ENCODE measurements around the gene MTOR.

MTOR gene

DNA sequence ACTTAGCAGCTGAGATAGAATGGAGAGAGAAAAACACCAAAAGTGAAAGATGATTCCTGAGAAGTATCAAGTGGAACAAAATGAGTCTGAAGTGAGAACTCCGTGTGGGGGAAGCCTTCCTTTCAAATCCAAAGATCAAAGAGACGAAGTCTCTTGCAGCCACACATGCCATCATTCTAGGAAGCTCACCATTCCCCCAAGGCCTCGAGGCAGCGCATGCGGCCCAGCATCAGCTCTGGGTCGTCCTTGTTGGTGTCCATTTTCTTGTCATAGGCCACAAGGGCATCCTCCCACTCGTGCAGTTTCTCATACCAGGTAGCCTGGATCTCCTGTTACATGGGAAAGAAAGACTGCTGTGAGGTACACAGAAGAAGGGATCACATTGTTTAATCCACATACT is 105.4 kb downstream of the MTOR start:
- in situ Hi-C loops (cut with HindIII; ENCODE audit: low sequenced_read_pairs), result no loop called here

DNA sequence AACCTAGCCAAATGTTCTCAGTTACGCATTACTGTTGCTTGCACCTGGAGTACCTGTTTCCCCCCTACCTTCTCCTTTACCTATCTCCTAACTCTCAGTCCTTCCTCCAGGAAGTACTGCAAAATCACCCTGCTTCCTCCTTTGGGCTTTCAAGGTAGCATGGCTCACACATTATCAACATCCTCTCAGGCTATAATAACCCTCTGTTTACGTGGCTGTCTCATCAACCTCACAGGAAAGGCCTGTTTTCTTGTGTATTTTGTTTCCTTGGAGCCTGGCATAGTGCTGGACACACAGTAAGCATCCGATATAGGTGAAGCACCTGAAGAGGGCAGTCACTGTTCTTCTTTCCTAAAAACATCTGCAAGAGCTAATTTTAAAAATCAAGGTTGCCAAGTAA is 105.9 kb downstream of the MTOR start:
- in situ Hi-C loops (cut with HindIII; ENCODE audit: low sequenced_read_pairs), result no loop called here

DNA sequence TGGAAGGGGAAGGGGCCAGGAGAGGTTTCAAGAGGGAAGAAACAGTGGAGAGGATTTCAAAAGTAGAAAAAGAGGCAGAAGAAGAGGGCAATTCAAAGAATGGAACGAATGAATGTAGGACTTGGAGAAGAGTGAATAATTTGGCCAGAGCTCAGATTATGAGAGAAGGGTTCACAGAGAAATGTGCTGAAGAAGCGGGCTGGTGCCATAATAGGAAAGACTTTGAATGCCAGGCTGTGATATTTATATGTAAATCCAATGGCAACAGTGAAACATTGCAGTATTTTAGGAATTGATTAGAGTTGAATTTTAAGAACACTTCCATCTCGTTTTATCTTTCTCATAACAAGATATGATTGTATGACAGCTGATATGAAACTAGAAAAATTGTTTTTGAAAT is 109.2 kb downstream of the MTOR start:
- in situ Hi-C loops (cut with HindIII; ENCODE audit: low sequenced_read_pairs), result no loop called here

DNA sequence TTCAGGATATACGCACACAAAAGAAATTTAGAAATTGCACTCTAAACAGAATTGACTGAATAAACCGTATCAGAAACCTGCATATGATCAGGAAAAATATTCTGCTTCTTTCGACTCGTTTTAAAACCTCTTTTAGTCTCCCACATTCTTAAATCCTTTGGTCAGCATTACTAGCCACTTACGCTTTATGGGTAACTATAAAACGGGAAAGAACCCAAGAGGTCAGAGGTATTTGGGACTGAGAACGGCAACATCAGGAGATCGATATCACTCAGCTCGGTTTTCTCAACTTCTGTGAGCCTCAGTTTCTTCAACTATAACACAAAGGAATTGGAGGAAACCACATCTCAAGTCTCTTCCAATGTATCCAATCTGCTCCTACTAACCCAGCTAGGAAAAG is 109.6 kb downstream of the MTOR start:
- in situ Hi-C loops (cut with HindIII; ENCODE audit: low sequenced_read_pairs), result no loop called here

DNA sequence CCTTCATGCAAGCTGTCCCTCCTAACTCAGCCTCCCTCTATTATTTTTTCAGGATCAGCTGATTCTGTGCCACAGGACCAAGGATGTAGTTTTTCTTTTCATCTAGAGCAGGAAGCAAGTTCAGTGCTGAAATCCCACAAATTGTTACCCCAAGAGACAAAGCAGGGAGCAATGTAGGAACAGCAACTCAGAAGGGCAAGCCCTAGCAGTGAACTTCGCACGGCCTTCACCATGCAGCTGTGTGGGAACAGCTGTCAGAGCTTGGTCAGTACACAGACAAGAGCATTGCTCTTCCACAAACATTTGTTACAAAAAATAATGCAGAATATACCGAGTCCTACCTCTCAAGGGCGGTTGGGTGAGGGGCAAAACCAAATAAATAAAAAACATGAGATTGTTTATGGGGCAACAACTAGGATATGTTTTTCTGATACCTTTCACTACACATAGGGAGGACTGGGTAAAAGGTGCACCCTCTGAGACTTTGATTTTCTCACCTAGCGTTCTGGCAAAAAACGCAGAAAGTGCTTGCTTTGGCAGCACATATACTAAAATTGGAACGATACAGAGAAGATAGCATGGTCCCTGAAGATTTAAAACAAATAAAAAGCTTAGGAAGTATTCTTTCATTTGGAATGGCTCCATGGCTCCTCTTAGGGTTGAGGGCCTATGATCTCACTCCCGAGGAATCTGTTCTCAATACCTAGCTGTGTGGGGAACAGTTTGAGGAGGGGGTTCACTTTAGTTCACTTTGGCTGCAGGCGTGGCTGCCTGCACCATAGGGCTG is 110.3 kb downstream of the MTOR start:
- in situ Hi-C loops (cut with HindIII; ENCODE audit: low sequenced_read_pairs), result no loop called here

DNA sequence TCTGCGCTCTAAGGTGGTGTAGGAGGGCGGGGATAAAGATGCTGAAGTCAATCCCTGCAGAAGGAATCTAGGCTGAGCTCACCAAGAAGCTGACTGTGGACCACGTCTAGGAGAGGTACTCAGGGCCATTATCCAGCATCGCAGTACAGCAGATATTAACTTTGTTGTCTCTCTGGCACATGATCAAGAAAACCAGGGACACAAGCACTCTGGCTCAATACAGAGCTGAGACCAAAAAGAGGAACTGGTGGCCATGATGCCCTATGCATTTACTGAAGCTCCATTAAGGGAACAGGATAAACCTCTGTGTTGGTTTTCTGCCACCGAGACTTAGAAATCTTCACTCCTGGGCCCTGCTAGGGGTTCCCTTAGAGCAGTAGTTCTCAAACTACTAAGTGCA is 111.2 kb downstream of the MTOR start:
- in situ Hi-C loops (cut with HindIII; ENCODE audit: low sequenced_read_pairs), result no loop called here

DNA sequence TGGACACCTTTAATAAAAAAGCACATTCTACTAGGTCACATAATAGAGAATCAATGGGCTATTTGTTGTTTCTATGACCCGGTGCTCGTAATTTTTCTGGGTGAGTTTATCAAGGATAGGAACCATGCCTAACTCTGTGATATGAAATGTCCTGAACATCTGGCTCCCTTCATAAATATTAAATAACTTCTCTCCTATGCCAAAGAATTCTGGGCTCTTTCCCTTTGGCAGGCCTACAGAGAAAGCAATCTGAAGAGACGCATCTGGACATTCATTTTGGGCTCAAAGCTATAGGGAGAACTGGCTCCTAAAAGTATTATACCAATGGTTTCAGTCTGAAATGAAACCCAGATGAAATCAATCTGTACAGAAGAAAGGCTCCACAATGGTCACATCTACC is 112.0 kb downstream of the MTOR start:
- in situ Hi-C loops (cut with HindIII; ENCODE audit: low sequenced_read_pairs), result no loop called here

DNA sequence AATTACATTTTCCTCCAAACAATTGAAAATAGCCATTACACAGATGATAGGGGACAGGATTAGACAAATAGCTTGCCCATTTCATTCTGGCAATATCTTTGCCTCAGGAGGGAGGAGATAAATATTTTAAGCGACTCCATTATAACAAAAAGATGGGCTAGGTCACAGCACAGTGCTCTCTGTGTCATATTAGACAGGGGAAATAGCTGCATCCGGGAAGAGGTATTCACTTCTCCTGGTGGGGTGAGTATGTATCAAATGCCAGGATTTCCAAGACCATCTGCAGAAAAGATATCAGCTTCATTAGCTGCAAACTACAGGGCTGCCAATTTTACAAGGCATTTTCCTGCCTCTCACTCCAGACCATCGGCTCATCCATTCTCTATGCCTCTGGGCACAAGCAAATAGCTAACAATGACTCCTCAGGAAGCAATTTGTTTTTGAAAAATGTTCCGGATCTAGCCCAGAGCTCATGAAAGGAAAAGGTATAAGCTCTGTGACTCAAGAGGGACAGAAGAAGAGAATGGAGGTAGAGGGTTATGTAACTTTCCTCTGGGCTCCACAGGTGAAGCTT is 115.1 kb downstream of the MTOR start:
- in situ Hi-C loops (cut with HindIII; ENCODE audit: low sequenced_read_pairs), result no loop called here

DNA sequence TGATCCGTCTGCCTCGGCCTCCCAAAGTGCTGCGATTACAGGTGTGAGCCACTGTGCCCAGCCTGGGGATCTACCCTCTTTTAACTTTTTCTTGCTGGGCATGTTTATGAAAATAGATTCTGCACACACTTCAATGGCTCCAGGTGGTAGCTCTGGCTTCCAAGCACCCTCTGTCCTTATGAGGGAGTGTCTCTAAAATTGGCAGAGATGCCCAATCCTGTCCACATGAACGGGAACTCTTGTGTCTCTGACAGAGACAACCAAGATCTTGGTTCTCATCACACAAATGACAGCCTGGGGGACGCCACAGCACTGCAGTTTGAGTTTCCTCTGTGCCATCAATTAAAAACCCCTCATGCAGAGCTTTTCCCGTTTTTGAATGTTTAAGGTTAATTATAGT is 116.6 kb downstream of the MTOR start:
- in situ Hi-C loops (cut with HindIII; ENCODE audit: low sequenced_read_pairs), result no loop called here

DNA sequence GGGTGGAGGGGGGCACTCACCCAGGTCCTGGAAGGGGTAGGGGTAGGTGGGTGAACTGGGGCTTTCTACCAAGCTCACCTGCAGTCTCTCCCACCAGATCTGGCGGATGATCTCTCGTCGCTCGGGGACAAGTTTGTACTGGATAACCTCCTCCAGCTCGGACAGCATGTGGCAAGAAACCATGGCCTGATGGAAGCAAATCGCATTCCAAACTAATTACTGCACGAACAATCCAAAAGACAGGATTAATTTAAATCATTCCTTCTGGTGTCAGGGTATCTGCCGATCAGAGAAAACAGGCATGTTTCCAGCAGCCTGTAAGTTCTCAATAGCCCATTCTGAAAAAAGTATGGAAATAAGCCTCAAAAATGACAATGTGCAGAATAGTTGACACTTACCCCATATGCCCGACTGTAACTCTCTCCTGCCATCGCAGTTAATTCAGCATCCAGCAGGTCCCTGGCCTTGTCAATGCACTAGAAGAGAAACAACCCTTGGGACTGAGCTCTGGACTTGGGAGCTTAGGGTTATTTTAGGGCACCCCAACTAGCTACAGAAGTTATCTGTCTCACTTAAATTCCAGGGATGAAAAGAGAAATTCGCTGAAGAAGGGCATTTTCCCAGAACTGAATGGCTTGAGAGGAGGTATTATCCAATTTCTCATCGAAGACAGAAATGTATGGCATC is 117.6 kb downstream of the MTOR start:
- in situ Hi-C loops (cut with HindIII; ENCODE audit: low sequenced_read_pairs), result no loop called here

DNA sequence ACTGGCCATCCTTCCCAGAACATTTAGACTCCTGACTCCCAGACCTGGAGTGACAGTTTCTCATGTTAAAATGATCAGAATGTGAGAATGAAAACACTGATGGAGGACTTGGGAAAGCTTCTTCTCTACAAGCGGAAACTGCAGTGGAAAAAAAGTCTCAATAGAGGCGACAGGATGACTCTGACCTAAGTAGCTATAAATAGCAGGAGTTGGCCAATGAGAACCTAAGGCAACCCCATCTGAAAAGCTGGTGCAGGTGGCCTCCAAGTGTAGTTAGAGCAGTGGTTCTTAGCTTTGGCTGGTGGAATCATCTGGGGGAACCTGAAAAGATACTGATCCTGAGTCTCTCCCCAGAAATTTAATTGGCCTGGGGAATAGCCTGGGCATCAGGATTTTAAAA is 118.4 kb downstream of the MTOR start:
- in situ Hi-C loops (cut with HindIII; ENCODE audit: low sequenced_read_pairs), result no loop called here

DNA sequence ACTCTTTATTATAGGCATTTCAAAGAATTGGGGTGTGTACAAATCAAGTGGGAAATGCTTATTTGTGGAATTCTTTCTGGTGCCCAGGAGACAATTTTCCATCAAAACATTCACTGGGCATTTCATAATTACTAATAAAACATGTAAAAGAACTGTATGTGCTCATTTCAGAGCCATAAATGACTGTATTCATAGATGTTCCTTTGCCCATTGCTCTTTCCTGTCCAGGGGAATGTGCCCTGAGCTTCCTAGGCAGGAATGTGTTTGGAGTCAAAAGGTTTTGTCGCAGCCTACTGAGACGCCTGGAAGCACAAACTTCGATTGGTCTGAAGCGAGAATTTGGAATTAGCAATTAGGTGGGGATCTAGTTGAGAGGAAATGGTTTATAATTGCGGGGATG is 119.0 kb downstream of the MTOR start:
- in situ Hi-C loops (cut with HindIII; ENCODE audit: low sequenced_read_pairs), result no loop called here

DNA sequence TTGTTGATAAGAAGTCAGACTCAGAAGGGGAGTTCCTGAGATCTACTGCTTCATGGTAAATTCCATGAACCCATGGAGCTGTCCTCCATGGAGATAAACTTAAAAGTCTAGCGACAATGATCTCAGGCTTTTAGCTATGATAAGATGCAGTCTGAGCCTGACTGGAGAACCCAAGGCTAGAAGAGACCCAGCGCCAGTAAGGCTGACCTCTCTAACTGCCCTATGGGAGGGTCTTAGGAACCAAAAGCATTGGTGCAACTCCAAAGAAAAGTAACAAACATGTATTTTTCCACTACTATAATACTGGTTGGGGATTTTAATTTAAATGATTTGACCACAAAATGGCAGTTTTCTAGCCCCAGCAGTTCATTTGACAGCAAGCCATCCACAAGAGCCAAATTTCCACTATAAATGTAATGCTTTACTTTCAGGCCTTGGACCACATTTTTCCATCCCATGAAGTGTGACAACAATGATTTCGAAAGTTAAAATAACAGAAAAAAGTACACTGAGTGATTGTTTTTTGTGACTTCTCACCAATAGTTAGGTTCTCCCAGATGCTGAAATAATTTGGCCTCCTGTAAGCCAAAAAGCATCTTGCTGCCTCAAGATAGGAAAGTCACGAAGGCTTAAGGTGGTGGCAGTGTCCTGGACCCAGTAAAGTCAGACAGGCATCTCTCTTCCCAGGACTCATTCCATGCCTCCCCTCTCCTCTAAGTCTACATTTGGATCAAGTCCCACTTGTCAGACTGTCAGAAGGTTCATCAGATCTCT is 119.5 kb downstream of the MTOR start:
- in situ Hi-C loops (cut with HindIII; ENCODE audit: low sequenced_read_pairs), result no loop called here

DNA sequence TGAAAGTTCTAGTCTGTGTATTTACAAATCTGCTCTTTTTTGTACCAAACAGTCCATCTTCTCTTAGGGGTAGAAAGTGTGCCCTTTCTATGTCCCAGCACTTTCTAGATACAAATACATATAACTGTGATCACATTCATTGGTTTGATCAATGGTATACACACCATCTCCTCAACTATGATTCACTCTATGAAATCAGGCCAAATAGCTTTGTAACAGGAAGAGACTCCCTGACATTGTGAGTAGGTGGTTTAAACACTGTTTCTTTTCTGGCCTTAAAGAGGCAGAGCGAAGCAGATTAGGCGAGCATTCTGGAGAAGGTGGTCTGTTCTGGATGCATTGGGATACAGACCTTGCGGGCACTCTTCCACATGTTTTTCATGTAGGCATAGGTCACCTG is 123.4 kb downstream of the MTOR start:
- in situ Hi-C loops (cut with HindIII; ENCODE audit: low sequenced_read_pairs), result no loop called here

DNA sequence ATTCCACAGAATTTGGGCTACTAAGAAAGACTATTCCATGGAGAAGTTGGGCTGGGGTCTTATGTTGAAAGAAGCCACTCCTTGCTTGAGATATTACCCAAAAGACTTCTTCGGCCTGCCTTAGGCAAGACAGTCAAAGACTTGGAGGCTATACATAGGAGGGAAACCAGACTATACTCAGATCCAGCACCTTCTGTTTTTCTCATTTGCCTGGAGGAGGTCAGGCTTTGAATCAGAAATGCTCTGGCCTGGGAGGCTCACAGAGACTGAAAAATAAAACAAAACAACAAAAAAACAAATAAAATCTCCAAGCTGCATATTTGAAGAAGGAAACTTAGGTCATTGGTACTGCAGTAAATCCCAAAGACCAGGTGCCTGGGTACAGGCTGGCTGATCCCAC is 124.3 kb downstream of the MTOR start:
- in situ Hi-C loops (cut with HindIII; ENCODE audit: low sequenced_read_pairs), result no loop called here

DNA sequence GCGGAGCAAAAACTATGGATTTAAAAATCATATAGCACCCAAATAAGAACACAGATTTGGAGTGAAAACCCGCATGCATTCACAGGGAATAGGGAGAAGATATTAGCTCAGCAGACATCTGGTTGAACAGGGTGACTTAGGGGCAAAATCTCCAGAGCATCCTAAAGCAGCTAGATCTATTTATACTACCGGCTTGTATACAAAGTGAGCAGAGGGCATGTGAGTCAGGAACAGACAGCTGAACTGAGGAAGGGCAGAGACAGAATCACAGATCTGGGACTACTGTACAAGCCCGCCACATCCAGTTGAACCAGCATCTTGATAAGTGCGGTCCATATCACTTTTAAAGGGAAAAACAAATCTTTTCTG is 127.5 kb downstream of the MTOR start:
- in situ Hi-C loops (cut with HindIII; ENCODE audit: low sequenced_read_pairs), result loop anchor here (5.0 kb wide), 2 partner anchors 53 to 77 kb away; no protein-coding TSS in a partner anchor

DNA sequence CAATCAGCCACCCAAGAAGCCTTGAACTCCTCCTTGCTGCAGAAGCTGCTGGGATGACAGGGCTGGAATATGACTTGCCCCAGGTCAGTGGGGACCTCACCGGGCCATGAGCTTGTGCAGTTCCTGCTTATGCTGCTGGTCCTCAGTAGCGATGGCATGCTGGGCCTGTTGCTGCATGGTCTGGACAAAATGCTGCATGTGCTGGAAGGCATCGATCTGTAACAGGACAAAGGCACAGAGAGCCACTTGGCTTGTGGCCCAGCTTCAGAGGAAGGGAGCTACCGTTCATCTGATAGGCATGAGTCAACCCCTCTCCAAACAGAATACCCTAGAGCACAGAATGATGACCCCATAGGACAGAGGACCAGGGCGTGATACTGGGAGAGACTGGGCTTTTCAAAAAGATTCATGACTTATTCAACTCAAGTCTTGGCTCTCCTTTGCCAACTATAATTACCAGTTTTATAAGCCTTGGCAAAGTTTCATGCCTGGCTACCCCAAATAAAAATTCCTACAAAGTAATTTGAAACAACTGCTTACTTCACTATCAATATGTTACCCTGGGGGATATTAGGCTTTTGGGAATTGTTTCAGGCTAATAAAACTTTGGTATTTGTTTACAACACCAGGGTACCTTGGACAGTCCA is 128.0 kb downstream of the MTOR start:
- in situ Hi-C loops (cut with HindIII; ENCODE audit: low sequenced_read_pairs), result loop anchor here (5.0 kb wide), 2 partner anchors 52 to 78 kb away; no protein-coding TSS in a partner anchor

DNA sequence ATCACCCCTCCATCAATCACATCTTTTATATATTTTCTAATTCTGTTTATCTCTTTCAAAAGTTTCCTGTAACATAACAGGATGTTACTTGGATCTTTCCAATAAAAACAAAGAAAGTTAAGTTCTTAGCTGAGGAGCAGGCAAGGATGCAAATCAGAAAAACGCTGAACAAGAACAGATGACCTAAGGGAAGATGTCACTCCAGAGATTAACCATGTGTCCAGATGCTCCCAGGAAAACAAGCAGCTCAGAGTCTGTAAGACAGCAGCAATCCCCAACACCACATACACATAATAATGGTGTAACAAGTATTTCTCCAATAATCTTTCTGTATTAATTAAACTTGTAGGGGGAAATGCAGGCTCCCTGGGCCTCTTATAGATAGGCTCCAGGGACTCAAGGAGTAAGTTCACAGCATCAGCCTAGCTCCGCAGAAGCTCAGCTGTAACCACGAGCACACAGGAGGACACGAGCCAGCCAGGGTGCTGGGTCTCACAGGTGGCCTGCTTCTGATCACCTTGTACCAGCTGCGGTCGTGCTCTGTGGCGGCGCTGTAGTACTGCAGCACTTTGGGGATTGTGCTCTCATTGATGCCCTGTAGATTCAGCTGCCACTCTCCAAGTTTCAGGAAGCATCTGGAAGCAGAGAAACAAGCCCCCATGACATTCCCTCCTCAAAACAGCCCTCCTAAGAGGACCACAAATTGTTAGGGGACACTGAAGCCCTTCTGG is 129.6 kb downstream of the MTOR start:
- in situ Hi-C loops (cut with HindIII; ENCODE audit: low sequenced_read_pairs), result loop anchor here (5.0 kb wide), 2 partner anchors 50 to 80 kb away; no protein-coding TSS in a partner anchor

DNA sequence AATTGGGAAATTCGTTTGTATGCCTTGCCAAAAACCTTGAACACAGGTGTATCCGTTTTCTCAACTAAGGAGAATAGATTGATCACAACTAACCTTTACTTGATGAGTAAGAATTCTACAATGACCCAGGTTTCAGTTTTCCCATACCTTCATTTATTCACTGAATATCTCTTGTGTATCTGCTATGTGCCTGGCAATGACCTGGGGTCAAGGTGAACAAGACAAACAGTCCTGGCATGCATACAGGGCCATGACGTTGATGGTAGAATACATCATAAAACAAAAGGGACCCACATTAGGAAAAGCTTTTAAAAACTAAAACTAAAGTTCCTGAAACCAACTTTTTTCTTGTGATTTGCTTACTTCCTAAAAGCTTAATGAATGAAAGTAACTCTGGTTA is 130.5 kb downstream of the MTOR start:
- in situ Hi-C loops (cut with HindIII; ENCODE audit: low sequenced_read_pairs), result loop anchor here (5.0 kb wide), 2 partner anchors 50 to 80 kb away; no protein-coding TSS in a partner anchor

DNA sequence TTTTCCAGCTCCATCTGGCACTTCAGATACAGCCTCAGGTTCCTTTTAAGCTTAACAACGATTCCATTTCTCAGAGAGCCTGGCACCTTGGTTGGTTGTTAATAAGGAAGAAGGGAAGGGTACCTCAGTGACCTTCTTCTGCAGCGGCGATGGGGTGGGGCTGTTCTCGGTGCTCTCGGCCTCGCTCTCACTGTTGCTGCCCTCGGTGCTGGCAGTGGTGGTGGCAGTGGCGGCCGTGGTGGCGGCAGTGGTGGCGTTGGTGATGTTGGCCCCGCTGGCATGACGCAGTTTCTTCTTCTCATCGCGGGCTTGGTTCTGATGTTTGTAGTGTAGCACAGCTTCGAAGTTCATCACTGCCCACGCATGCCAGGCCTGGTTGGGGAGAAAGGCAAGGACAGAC is 131.9 kb downstream of the MTOR start:
- in situ Hi-C loops (cut with HindIII; ENCODE audit: low sequenced_read_pairs), result loop anchor here (5.0 kb wide), 2 partner anchors 48 to 82 kb away; no protein-coding TSS in a partner anchor
